Ovary (tissue), 10 donors: Measurements from ENCODE around the gene OR1S2. TPM values are rescaled to one million over a fixed set of nuclear protein-coding genes. Genes with fewer than 3 reads are reported as not detected.

Source experiments
- DNase-seq, 5 donors: peaks; one replicate each; pipeline ENCODE4 v3.0.0-alpha.2; 2019 to 2020
- H3K27ac ChIP-seq, 2 donors: fragments of 200-600 bp; one replicate each; pipeline versions ENCODE4 v1.5.1 to v1.8.0; 2019 to 2022
- H3K27me3 ChIP-seq: fragments of 200-600 bp; one replicate; pipeline ENCODE4 v1.8.0; 2022
- H3K36me3 ChIP-seq: fragments of 200-600 bp; sonication (generic); one replicate; pipeline ENCODE4 v1.5.1; 2019
- H3K4me1 ChIP-seq: one replicate; pipeline ENCODE4 v1.8.1; 2013; ENCODE audit warnings: mild to moderate bottlenecking, moderate library complexity; ENCODE audit not compliant: insufficient read depth
- H3K4me3 ChIP-seq: fragments of 200-600 bp; sonication (generic); one replicate; pipeline ENCODE4 v1.5.1; 2017
- H3K9me3 ChIP-seq, 2 donors: fragments of 200-600 bp in 1 of 2; sonication (generic) in 1 of 2; one replicate each; pipeline versions ENCODE4 v1.5.1 to v1.8.1; 2013 to 2019; ENCODE audit warnings: mild to moderate bottlenecking in 1 of 2, moderate library complexity in 1 of 2
- CTCF ChIP-seq, 3 donors: fragments of 450-650 bp in 2 of 3; fragments of 200-600 bp in 1 of 3; IDR thresholded peaks; one replicate each; pipeline versions ENCODE4 v1.5.1 to v1.8.0; 2016 to 2022; ENCODE audit warnings: antibody characterized with exemption in 3 of 3, mild to moderate bottlenecking in 1 of 3
- EP300 ChIP-seq: sonication (generic); formaldehyde crosslinking; IDR thresholded peaks from one replicate; pipeline ENCODE4 v1.6.1; 2017; ENCODE audit warnings: antibody characterized with exemption
- POLR2A ChIP-seq: fragments of 450-650 bp; IDR thresholded peaks from one replicate; pipeline ENCODE4 v1.6.1; 2017; ENCODE audit warnings: antibody characterized with exemption, mild to moderate bottlenecking, moderate library complexity
- WGBS, 3 donors: extraction: QIAGEN DNeasy Blood & Tissue Kit in 1 of 3; methylation state at CpG; one replicate each; pipeline versions ENCODE4 v1.1.5 to v1.1.7; 2013 to 2017; 5-methylcytosine and 5-hydroxymethylcytosine counted together
- intact Hi-C, 4 donors: fragments of 100-400 bp; cut with DNase I; formaldehyde crosslinking; loops; one replicate each; pipeline versions ENCODE4 v1.11.0 to v1.15.1; 2022 to 2023
- long read RNA-seq, 3 donors: library from polyadenylated mRNA in 2 of 3; unstranded in 2 of 3; transcript quantifications; one replicate each; pipeline ENCODE4 v2.0.0 and lab custom pipeline, GENCODE V29; 2021 to 2026
- polyA plus RNA-seq, 2 donors: library from polyadenylated mRNA; stranded (reverse); fragments of 200-250 nt in 1 of 2; fragments of 350-450 nt in 1 of 2; fragmentation: Illumina TruSeq in 1 of 2; extraction: RNeasy Lipid Tissue Mini Kit (QIAGEN cat#74804) in 1 of 2; gene quantifications; one replicate each; pipeline ENCODE4 v1.2.3, GENCODE V29; 2013 to 2014
- total RNA-seq, 7 donors: library from RNA; depleted of rRNA in 2 of 7; stranded (reverse); fragments of >200 nt in 2 of 7; fragmentation: NEBNext Ultra II Directional in 3 of 7; extraction: Animal tissue kit (Norgen Biotek cat#: 25700) in 3 of 7; gene quantifications; one replicate each; pipeline versions ENCODE4 v1.1.0 to v1.2.4, GENCODE V29; 2016 to 2023
- donor health status: DM: no; HTN: no; CAD: no; lungs with moderate emphysema.
- donor health status: DM: no; HTN: no; CAD: no.
- donor health status: Bipolar disorder and iron deficiency.
- donor health status: DM: yes; HTN: yes; CAD: no.
- donor health status: DM: no; HTN: no; CAD: no.
- donor health status: DM: yes; HTN: yes; CAD: no.

OR1S2 gene
- total RNA-seq (not detected), polyA plus RNA-seq (not detected)
- long read RNA-seq, donor 1, result 0 reads
- long read RNA-seq, donor 2, result 0 reads
- long read RNA-seq, donor 3, result 0 reads

- intact Hi-C loops, result no loop called here
- no peaks in the 10 kb centered on the region for H3K4me1 ChIP-seq
- H3K9me3 ChIP-seq, result no peaks in the 10 kb centered on the region
- no peaks in the 10 kb centered on the region for H3K27me3 ChIP-seq
- no peak for DNase-seq
- H3K4me3 ChIP-seq, result no peak within 1 kb of the TSS
- no peaks in the 10 kb centered on the region for H3K36me3 ChIP-seq
- TF ChIP-seq CTCF (IDR thresholded peaks at IDR 0.05), result no peak
- H3K27ac ChIP-seq, result no peak within 1 kb of the TSS
These were observed at the start of gene OR1S2 for GRCh38 chr11:58204042-58204441. TSS of gene OR1S2 (minus strand) at chr11:58204142. CDS start at chr11:58204142, 0 bp downstream.

GRCh38 chr11:58243954-58244353, 40.0 kb upstream of the OR1S2 start:
- Histone ChIP-seq H3K27ac (no peak overlapping the region), H3K27me3 (no peaks in the 10 kb centered on the region), H3K4me3 (no peak overlapping the region), H3K4me1 (no peaks in the 10 kb centered on the region), H3K9me3 (no peaks in the 10 kb centered on the region), H3K36me3 (no peaks in the 10 kb centered on the region)
- TF ChIP-seq EP300, result no peak
- TF ChIP-seq POLR2A, result no peak
- TF ChIP-seq CTCF (IDR thresholded peaks at IDR 0.05), result no peak
- 93 to 99% (median 94%) methylated on average over 2 of the region's 2 CpGs for WGBS, 3 donors
- DNase-seq, result no peak
- intact Hi-C loops, result no loop called here

- no peak for DNase-seq
- no peaks in the 10 kb centered on the region for H3K4me1 ChIP-seq
- no peaks in the 10 kb centered on the region for H3K36me3 ChIP-seq
- H3K27me3 ChIP-seq, result no peaks in the 10 kb centered on the region
- TF ChIP-seq CTCF (IDR thresholded peaks at IDR 0.05) (no peak), EP300 (no peak), POLR2A (no peak)
- no peak overlapping the region for H3K4me3 ChIP-seq
- intact Hi-C loops, result no loop called here
- 88 to 91% (median 89%) methylated on average over 32 of the region's 32 CpGs for WGBS, 3 donors
- H3K9me3 ChIP-seq, result no peaks in the 10 kb centered on the region
- H3K27ac ChIP-seq, result no peak overlapping the region
These were observed 24.1 kb upstream of the OR1S2 start for GRCh38 chr11:58227956-58228615.

GRCh38 chr11:58222721-58223120, 18.8 kb upstream of the OR1S2 start:
- 71 to 76% (median 71%) methylated on average over 7 of the region's 7 CpGs for WGBS, 3 donors
- intact Hi-C loops, result no loop called here
- DNase-seq, result no peak
- no peaks in the 10 kb centered on the region for H3K36me3 ChIP-seq
- H3K9me3 ChIP-seq, result no peaks in the 10 kb centered on the region
- no peak overlapping the region for H3K4me3 ChIP-seq
- H3K27ac ChIP-seq, result no peak overlapping the region
- H3K27me3 ChIP-seq, result no peaks in the 10 kb centered on the region
- TF ChIP-seq EP300 (no peak), POLR2A (no peak), CTCF (IDR thresholded peaks at IDR 0.05) (no peak)
- H3K4me1 ChIP-seq, result no peaks in the 10 kb centered on the region
